Measurements from ENCODE around the gene SLITRK5. TPM values are rescaled to one million over a fixed set of nuclear protein-coding genes. Genes with fewer than 3 reads are reported as not detected.

The SLITRK5 gene
- total RNA-seq, 1 donor from 2014 or later = 2.3 TPM

- peaks cover 41% of the 10 kb centered on the region for H3K4me1 Mint-ChIP-seq
- H3K27ac Mint-ChIP-seq = no peak overlapping the region
- peaks cover 3% of the 10 kb centered on the region for H3K36me3 Mint-ChIP-seq
- peaks cover 81% of the 10 kb centered on the region for H3K27me3 Mint-ChIP-seq (ENCODE audit: low read depth)
- H3K4me3 Mint-ChIP-seq = peak overlapping the region; percentile 75
- no peaks in the 10 kb centered on the region for H3K9me3 Mint-ChIP-seq
- no peak for TF ChIP-seq CTCF (IDR thresholded peaks at IDR 0.05; ENCODE audit: unreplicated experiment)
- no peak for DNase-seq (ENCODE audit: low spot score in 2 of 2, unreplicated experiment in 2 of 2)
These were observed 5.3 kb downstream of the SLITRK5 start for GRCh38 chr13:87676254-87677042.

GRCh38 chr13:87677043-87677495 lies 5.9 kb downstream of the SLITRK5 start:
- peak overlapping the region; percentile 75 for H3K4me3 Mint-ChIP-seq
- no peak for DNase-seq (ENCODE audit: low spot score in 2 of 2, unreplicated experiment in 2 of 2)
- peaks cover 3% of the 10 kb centered on the region for H3K36me3 Mint-ChIP-seq
- H3K4me1 Mint-ChIP-seq = peaks cover 41% of the 10 kb centered on the region
- no peaks in the 10 kb centered on the region for H3K9me3 Mint-ChIP-seq
- H3K27me3 Mint-ChIP-seq (ENCODE audit: low read depth) = peaks cover 78% of the 10 kb centered on the region
- TF ChIP-seq CTCF (IDR thresholded peaks at IDR 0.05; ENCODE audit: unreplicated experiment) = no peak
- no peak overlapping the region for H3K27ac Mint-ChIP-seq

- peaks cover 73% of the 10 kb centered on the region for H3K27me3 Mint-ChIP-seq (ENCODE audit: low read depth)
- H3K27ac Mint-ChIP-seq = no peak overlapping the region
- H3K36me3 Mint-ChIP-seq = peaks cover 3% of the 10 kb centered on the region
- H3K4me3 Mint-ChIP-seq = peak overlapping the region; percentile 75
- TF ChIP-seq CTCF (IDR thresholded peaks at IDR 0.05; ENCODE audit: unreplicated experiment) = no peak
- peaks cover 39% of the 10 kb centered on the region for H3K4me1 Mint-ChIP-seq
- no peaks in the 10 kb centered on the region for H3K9me3 Mint-ChIP-seq
- DNase-seq (ENCODE audit: low spot score in 2 of 2, unreplicated experiment in 2 of 2) = no peak
These were observed 6.6 kb downstream of the SLITRK5 start for GRCh38 chr13:87677496-87678371.

GRCh38 chr13:87678372-87678752 lies 7.2 kb downstream of the SLITRK5 start:
- Mint-ChIP-seq H3K4me1 (peaks cover 33% of the 10 kb centered on the region), H3K9me3 (no peaks in the 10 kb centered on the region), H3K27ac (no peak overlapping the region), H3K27me3 (ENCODE audit: low read depth) (peaks cover 67% of the 10 kb centered on the region), H3K4me3 (peak overlapping the region; percentile 75), H3K36me3 (peaks cover 3% of the 10 kb centered on the region)
- no peak for TF ChIP-seq CTCF (IDR thresholded peaks at IDR 0.05; ENCODE audit: unreplicated experiment)
- DNase-seq (ENCODE audit: low spot score in 2 of 2, unreplicated experiment in 2 of 2) = no peak

- H3K4me1 Mint-ChIP-seq = peaks cover 20% of the 10 kb centered on the region
- DNase-seq (ENCODE audit: low spot score in 2 of 2, unreplicated experiment in 2 of 2) = no peak
- no peaks in the 10 kb centered on the region for H3K9me3 Mint-ChIP-seq
- no peak for TF ChIP-seq CTCF (IDR thresholded peaks at IDR 0.05; ENCODE audit: unreplicated experiment)
- H3K4me3 Mint-ChIP-seq = no peak overlapping the region
- H3K27ac Mint-ChIP-seq = no peak overlapping the region
- H3K36me3 Mint-ChIP-seq = peaks cover 3% of the 10 kb centered on the region
- H3K27me3 Mint-ChIP-seq (ENCODE audit: low read depth) = peaks cover 48% of the 10 kb centered on the region
These were observed 9.1 kb downstream of the SLITRK5 start for GRCh38 chr13:87680298-87680697.
